ENCODE measurements around the gene PPP1R8. TPM values are rescaled to one million over a fixed set of nuclear protein-coding genes. Genes with fewer than 3 reads are reported as not detected.

PPP1R8 gene
- total RNA-seq, 1 donor = 46.6 TPM

DNA sequence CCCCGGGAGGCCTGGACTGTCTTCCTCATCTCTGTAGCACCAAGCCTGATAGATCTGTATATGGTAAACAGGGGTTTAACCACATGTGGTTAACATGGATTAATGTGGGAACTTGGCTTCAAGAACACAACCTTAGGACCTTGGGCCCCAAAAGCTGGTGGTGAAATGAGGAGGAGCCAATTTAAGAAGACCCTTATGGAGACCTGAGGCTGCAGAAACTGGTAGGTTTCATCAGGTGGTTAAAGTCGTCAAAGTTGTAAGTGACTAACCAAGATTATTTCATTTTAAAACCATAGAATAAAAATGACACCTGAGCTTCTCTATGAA is 55.7 kb downstream of the PPP1R8 start:
- no peak for DNase-seq (ENCODE audit: low read depth)
- TF ChIP-seq, protein P1, sequence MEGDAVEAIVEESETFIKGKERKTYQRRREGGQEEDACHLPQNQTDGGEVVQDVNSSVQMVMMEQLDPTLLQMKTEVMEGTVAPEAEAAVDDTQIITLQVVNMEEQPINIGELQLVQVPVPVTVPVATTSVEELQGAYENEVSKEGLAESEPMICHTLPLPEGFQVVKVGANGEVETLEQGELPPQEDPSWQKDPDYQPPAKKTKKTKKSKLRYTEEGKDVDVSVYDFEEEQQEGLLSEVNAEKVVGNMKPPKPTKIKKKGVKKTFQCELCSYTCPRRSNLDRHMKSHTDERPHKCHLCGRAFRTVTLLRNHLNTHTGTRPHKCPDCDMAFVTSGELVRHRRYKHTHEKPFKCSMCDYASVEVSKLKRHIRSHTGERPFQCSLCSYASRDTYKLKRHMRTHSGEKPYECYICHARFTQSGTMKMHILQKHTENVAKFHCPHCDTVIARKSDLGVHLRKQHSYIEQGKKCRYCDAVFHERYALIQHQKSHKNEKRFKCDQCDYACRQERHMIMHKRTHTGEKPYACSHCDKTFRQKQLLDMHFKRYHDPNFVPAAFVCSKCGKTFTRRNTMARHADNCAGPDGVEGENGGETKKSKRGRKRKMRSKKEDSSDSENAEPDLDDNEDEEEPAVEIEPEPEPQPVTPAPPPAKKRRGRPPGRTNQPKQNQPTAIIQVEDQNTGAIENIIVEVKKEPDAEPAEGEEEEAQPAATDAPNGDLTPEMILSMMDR (IDR thresholded peaks at IDR 0.05; ENCODE audit: insufficient read depth, low read depth, low read length) = no peak
- H3K4me3 ChIP-seq (ENCODE audit: low read depth, low read length) = no peak overlapping the region

DNA sequence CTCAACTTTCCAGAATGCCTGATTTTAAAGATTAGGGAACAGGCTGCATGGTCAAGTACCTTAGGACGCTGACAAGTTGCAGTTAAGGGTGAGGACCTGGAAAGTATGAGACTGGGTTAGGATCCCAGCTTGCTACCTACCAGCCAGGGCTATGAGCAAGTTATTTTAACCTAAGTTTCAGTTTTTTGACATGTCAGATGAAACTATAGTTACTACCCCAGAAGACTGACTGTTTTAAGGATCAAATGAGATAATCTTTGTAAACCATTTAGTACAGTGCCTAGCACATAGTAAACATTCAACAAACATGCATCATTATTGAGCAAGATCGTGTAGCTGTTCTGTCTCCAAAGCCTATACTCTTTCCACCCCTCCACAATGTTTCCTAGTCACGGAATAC is 56.2 kb downstream of the PPP1R8 start:
- TF ChIP-seq, protein P1 (IDR thresholded peaks at IDR 0.05; ENCODE audit: insufficient read depth, low read depth, low read length) = no peak
- DNase-seq (ENCODE audit: low read depth) = peak; percentile 14
- H3K4me3 ChIP-seq (ENCODE audit: low read depth, low read length) = no peak overlapping the region

DNA sequence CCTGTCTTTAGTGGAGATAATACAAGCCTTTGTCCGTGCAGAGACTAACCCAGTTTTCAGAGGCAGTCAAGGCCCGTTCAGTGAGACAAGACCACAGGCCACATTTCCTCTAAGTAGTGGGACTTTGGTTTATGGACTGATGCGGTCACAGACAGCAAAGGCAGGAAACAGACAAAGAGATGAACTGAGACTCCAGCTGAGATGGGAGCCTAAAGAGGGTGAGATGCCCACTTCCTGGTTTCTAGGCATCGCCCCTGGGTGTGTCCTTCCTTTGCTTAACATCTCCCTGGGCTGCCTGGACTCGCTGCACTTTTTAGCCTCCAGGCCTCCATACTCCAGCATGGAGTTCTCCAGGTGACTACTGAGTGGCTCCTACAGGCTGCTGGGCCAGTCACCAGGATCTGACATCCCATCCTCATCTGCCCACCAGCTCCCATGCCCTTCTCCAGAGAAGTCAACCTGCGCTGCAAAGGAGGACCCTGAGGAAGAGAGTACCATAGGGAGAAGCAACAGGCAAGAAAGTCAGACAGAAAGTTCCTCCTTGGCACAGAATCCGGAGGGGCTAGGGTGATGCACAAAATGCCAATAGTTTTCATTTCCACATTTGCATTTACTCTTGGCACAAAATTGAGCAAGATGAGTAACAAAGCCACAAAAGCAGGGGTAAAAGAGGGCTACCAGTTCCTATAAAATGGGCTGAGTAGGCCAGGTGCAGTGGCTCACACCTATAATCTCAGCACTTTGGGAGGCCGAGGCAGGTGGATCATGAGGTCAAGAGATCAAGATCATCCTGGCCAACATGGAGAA is 56.8 kb downstream of the PPP1R8 start:
- no peak for DNase-seq (ENCODE audit: low read depth)
- TF ChIP-seq, protein P1 (IDR thresholded peaks at IDR 0.05; ENCODE audit: insufficient read depth, low read depth, low read length) = no peak
- no peak overlapping the region for H3K4me3 ChIP-seq (ENCODE audit: low read depth, low read length)

DNA sequence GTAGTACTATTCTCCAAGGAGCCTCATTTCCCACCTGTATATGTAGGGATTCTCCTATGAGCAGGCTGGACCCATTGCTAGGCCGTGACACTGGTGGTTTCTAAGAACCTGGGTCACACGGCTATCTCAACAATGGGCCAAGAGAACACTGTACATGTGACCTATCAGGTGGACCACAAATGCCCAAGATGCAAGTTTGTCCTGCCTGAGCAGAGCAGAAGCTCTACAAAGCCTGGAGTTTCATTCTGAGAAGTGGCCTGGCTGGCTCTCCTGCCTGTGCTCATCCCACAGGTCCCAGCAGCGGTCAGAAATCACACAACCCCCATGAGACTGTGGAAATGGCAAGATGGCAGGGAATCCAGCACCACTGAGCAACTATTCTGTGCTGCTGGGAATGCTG is 58.9 kb downstream of the PPP1R8 start:
- DNase-seq (ENCODE audit: low read depth) = no peak

DNA sequence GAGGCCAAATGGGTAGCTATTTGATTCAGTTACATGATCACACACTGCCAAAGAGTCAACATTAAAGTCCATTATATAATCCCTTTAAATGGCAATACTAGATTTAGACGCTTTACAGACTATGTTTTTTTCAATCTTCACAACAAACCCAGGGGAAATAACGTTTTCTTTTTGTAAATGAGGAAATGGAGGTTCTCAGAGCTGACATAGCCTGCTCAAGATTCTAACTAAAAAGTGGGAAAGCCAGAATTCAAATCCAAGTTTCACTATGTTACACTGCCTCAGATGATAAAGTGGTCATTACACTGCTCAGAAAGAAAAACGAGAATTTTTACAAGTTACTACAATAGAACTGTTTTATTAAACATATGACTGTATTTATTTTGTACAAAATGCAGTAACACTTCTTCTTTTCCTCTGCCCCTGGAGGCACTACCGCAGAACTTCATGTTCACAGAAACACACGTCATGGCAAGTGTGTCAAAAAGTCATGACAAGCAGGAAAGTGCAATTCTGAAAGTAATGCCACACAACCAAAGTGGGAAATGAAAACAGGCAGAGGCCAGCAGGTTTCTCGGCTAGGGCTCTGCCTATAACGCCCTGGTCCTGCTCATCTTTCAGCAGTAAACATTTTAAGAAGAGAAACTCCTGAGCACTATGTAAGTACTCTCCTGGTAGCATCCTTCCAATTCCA is 60.8 kb downstream of the PPP1R8 start:
- no peak for DNase-seq (ENCODE audit: low read depth)
- TF ChIP-seq, protein P1 (IDR thresholded peaks at IDR 0.05; ENCODE audit: insufficient read depth, low read depth, low read length) = no peak

More for the DNA sequence above, 58.9 kb downstream of the PPP1R8 start:
- TF ChIP-seq, protein P1 (IDR thresholded peaks at IDR 0.05; ENCODE audit: insufficient read depth, low read depth, low read length) = no peak
- no peak overlapping the region for H3K4me3 ChIP-seq (ENCODE audit: low read depth, low read length)

DNA sequence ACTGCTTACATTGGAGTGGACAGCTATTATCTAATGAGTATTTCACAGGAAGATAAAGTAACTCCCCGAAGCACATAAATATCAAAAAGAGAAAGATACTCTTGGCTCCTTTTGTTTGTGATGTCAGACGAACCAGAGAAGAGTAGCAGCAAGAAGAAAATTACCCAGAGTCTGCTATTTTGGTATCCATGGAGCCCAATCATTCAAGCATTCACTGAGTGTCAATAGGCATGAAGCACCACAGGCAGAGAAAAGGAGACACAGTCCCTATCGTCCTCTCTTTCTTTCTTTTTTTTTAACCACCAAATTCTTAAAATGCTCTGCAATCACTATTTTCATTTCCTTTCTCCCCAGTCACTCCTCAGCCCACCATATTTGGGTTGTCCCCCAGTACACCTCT is 63.9 kb downstream of the PPP1R8 start:
- no peak overlapping the region for H3K4me3 ChIP-seq (ENCODE audit: low read depth, low read length)
- TF ChIP-seq, protein P1 (IDR thresholded peaks at IDR 0.05; ENCODE audit: insufficient read depth, low read depth, low read length) = no peak
- no peak for DNase-seq (ENCODE audit: low read depth)

More for the DNA sequence above, 60.8 kb downstream of the PPP1R8 start:
- no peak overlapping the region for H3K4me3 ChIP-seq (ENCODE audit: low read depth, low read length)

Small RNA genes lying within 50 kb of the gene (small RNA-seq; reads per million reads assigned to genes)
- gene RNU6-1245P (not detected), gene SCARNA1 (2,382 reads per million, percentile 99 among the genes with 10 or more reads in this experiment)

Other genes starting within 250 kb of the PPP1R8 start
- gene AHDC1, start 226.6 kb upstream of the PPP1R8 start, total RNA-seq = 17.1 and 22.5 TPM in 2 replicates
- not detected in 2 replicates for gene FGR, start 195.6 kb upstream of the PPP1R8 start, total RNA-seq
- 39.3 and 56.1 TPM in 2 replicates for gene IFI6, start 158.6 kb upstream of the PPP1R8 start, total RNA-seq
- 16.0 and 20.0 TPM in 2 replicates for gene FAM76A, start 104.8 kb upstream of the PPP1R8 start, total RNA-seq
- gene STX12, start 57.6 kb upstream of the PPP1R8 start, total RNA-seq = 70.5 and 95.4 TPM in 2 replicates
- 3.0 and 6.4 TPM in 2 replicates for gene THEMIS2, start 41.8 kb downstream of the PPP1R8 start, total RNA-seq
- gene RPA2, start 83.8 kb downstream of the PPP1R8 start, total RNA-seq = 27.2 and 29.0 TPM in 2 replicates
- not detected in 2 replicates for gene SMPDL3B, start 104.2 kb downstream of the PPP1R8 start, total RNA-seq
- gene XKR8, start 129.2 kb downstream of the PPP1R8 start, total RNA-seq = 6.5 and 6.8 TPM in 2 replicates